Hematopoietic multipotent progenitor cell treated with erythropoietin and hydrocortisone succinate and interleukin-3 and kit ligand, for 17 days (in vitro differentiated cells): ENCODE data around the gene CNTNAP2.
"Not testable (repeated sequence)": the region's sequence is repeated elsewhere in the genome, so short reads cannot be mapped to it uniquely, and the experiment has no call there.

Source experiments
- DNase-seq: peaks from one replicate; pipeline ENCODE4 v3.0.0-alpha.2; 2015; ENCODE audit warnings: low spot score

Gene CNTNAP2

DNA sequence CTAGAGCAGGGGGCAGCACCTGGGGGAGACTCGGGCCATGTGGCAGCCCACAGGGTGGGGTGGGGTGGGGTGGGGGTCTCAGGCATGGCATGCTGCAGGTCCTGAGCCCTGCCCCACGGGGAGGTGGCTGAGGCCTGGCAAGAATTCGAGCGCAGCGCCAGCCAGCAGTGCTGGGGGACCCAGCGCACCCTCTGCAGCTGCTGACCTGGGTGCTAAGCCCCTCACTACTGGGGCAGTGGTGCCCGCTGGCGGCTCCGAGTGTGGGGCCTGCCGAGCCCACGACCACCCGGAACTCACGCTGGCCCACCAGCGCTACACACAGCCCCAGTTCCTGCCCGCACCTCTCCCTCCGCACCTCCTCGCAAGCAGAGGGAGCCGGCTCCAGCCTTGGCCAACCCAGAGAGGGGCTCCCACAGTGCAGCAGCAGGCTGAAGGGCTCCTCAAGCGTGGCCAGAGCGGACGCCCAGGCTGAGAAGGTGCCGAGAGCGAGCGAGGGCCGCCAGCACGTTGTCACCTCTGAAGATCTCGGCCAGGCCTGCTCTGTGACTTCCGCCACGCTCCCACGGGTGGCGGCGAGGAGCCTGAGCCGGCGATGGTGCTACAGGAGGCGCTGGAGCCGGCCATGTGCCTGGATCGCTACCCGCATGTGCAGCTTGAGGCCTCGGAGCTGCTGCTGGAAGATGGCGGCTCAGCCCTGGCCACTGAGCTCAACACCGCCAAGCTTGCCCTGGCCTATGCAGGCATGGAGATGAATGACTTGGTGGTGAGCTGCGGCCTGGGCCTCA is 2328.9 kb downstream of the CNTNAP2 start:
- DNase-seq, result no peak

DNA sequence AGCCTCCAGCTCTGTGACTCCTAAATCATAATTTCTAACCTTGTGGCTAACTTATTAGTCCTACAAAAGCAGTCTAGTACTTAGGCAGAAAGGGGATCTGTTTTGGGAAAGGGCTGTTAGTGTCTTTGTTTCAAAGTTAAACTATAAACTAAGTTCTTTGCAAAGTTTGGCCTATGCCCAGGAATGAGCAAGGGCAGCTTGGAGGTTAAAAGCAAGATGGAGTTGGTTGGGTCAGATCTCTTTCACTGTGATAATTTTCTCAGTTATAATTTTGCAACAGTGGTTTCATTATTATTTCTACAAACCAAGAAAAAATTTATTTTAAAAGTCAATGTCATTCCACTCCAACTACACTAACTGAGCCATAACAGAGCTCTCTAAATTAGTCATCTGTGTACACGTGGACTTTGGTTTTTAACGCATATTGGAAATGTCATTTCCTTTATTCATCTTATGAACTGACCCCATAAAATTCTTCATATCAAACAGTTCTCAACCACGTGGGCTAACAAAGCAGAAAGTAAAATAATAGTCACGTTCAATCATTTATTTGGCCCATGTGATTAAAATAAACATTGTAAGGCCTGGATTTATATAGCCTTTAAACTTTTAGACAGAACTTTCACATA is 2330.7 kb downstream of the CNTNAP2 start:
- DNase-seq, result no peak

DNA sequence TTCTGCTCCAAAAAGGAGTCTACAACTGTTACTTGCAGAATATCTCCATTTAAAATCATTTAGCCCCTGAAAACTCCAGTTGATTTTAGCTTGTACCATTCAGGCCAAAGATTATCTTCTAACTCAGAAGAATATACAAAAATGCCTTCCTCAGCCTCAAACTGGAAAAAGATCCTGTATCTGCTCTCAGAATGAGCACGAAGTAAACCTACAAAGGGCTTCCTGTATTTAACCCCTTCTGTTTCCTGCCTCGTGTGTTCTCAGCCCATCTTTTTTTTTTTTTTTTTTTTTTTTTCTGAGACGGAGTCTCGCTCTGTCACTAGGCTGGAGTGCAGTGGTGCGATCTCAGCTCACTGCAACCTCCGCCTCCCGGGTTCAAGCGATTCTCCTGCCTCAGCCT is 2334.9 kb downstream of the CNTNAP2 start:
- not testable (repeated sequence) for DNase-seq

DNA sequence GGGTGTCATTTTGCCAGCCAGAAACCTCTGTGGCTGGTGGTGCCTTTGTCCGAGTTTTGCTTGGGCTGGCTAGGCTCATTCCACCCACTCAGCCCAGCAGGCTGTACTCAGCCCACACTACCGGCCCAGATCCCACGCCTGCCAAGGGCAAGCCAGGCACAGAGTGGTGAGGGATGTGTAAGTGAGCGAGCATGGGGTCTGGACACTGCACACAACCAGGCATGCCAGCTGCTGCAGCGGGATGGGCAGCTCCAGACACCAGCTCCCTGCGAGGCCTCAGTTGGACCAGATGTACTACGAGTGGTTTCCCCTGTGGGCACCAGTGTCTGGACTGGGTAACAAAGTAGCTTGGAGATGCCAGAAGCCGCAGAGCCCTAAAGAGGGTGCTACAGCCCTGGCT is 2339.8 kb downstream of the CNTNAP2 start:
- no peak for DNase-seq

DNA sequence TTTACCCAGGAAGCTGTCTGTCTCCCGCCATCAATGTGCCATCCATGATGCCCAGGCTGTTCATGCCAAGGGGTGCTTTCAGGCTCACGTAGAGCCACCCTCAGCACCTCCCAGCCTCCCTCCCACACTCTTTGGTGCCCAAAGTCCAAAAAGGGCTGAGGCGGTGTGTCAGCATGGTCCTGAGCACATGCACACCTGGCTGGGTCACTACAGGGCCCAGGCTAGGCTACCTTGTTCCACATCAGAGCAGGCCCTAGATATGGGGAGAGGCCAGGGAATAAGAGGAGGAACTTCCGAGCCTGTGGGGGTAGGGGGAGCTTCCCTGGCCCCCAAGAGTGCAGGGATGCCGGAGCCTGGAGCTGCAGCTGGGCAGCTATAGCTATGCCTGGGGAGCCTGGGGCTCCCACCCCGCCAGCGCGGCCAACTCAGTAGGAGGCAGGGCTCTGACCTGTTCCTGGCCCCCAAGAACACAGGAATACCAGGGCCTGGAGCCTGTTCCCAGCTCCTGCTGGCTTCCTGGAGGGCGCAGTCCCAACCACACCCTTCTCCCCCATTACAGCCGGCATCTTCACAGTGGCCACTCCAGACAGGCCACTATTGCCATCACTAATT is 2340.8 kb downstream of the CNTNAP2 start:
- no peak for DNase-seq

DNA sequence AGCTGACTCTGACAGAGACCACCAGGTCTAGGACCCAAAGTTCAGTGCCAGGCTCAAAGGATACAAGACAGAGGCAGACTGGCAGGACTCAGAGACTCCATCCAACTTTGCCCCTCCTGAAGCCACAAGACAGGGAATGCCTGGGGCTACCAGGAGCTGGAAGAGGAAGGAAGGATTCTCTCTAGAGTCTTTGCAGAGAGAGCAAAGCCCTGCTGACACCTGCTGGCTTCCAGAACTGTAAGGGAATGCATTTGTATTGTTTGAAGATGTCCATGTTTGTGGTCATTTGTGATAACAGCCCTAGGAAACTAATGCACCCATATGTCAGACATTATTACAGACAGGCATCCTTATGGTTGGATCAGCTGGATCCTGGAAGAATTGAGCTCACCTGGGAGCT is 2341.7 kb downstream of the CNTNAP2 start:
- no peak for DNase-seq

DNA sequence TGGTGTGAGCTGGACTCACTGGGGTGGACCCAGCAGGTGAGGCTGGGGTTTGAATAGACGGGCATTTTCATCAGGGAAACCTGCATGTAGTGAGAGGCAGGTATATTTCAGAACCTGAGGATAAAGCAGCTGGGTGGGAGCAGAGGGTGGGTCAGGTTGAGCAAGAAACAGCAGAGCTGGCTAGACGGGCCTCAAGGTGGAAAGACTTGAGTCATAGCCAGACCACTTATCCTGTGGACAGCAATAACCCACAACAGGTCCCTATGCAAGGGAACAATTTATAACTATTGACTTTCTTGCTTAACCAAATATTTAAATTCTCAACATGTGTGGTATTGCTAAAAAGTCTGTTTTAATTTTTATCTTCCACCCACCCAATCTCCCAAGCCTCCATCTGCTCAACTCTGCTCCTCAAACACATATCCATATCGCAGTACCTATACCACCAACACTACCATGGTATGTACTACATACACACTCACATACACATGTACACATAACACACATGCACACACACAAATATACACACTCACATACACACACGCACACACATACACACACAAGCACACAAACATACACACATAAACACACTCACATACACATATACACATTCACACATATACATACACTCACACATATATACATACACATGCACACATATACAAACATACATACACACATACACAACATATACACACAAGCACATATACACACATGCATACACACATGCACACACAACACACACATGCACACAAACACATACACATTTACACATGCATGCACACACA is 2345.0 kb downstream of the CNTNAP2 start:
- no peak for DNase-seq

DNA sequence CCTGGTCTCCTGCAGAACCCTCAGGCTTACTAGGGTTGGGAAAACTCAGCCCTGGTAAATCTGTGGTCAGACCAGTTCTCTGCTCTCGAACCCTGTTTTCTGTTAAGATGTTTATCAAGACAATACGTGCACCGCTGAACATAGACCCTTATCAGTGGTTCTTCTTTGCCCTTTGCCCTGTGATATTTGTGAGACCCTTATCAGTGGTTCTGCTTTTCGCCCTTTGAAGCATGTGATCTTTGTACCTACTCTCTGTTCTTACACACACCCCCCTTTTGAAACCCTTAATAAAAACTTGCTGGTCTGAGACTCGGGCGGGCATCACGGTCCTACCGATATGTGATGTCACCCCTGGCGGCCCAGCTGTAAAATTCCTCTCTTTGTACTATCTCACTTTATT is 2346.2 kb downstream of the CNTNAP2 start:
- DNase-seq, result not testable (repeated sequence)

DNA sequence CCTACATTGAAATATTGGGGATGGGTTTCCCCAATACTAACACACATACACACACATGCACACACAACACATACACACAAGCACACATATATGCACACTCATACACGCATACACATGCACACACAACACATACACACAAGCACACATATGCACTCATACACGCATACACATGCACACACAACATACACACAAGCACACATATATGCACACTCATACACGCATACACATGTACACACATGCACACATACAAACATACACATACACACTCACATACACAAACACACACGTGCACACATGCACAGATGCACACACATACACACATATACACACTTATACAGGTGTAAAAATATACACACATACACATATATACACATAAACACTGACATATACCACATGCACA is 2346.6 kb downstream of the CNTNAP2 start:
- no peak for DNase-seq

DNA sequence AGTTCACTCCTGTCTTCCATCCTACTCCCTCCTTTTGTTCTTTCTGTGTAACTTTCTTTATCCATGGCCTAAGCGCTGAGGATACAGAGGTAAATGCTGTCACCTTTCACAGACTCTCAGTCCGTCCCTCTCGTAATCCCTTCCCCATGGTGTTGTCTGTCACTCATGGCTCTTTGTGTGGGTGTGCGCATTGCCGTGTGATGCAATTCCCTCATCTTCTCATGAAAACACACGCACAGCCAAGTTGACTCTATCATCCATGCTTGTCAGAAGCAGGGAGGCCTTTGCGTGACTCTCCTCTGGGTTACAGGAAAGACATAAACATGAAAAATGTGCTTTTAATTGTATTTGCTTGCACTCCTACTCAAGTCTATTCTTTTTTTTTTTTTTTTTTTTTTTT is 2348.3 kb downstream of the CNTNAP2 start:
- DNase-seq, result no peak

DNA sequence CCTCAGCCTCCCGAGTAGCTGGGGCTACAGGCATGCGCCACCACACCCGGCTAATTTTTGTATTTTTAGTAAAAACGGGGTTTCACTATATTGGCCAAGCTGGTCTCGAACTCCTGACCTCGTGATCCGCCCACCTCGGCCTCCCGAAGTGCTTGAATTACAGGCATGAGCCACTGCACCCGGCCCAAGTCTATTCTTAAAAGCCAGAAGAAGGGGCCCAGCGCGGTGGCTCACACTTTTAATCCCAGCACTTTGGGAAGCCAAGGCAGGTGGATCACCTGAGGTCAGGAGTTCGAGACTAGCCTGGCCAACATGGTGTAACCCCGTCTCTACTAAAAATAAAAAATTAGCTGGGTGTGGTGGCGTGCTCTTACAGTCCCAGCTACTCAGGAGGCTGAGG is 2348.8 kb downstream of the CNTNAP2 start:
- not testable (repeated sequence) for DNase-seq

DNA sequence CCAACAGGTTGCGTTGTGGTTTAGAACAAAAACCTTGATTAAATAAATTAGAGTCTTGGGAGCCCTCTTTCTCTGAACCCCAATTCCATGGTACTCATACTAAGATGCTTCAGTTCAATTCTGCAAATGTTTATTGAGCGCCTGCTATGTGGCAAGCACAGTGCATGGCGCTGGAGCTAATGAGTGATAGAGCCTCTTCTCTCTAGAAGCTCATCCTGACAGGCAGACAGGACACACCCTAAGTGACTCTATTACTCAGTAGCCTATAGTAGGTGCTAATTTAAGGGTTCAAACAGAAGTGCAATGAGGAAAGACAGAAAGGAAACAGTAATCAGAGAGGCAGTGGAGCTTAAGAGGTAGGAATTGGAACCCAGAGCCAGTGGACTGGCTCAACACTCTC is 2349.5 kb downstream of the CNTNAP2 start:
- no peak for DNase-seq

DNA sequence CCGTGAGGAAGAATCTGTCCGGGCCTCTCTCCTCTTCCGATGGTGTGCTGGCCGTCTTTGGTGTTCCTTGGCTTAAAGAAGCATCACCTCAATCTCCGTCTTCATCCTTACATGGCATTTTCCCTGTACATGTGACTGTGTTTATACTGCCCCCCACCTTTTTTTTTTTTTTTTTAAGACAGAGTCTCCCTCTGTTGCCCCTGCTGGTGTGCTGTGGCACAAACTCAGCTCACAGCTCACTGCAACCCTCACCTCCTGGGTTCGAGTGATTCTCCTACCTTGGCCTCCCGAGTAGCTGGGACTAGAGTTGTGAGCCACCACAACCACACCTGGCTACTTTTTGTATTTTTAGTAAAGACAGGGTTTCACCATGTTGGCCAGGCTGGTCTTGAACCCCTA is 2352.1 kb downstream of the CNTNAP2 start:
- DNase-seq, result no peak
